ENCODE results near the gene DDX51.

Gene DDX51

GRCh38 chr12:132190012-132190755 lies 46.1 kb upstream of the DDX51 start:
- TF ChIP-seq NFIC (IDR thresholded peaks at IDR 0.05): no peak
- TF ChIP-seq ZBTB7A (IDR thresholded peaks at IDR 0.05; ENCODE audit: low read depth): 0 out of 2 replicates have a peak, but pooled peaks have one; percentile 59

GRCh38 chr12:132189378-132190011 lies 45.4 kb upstream of the DDX51 start:
- TF ChIP-seq CEBPB (IDR thresholded peaks at IDR 0.05) (no peak), EGR1 (IDR thresholded peaks at IDR 0.05) (no peak), RAD21 (IDR thresholded peaks at IDR 0.05; ENCODE audit: low read depth) (no peak), ZBTB7A (IDR thresholded peaks at IDR 0.05; ENCODE audit: low read depth) (no peak), TCF12 (IDR thresholded peaks at IDR 0.05; ENCODE audit: low read depth) (no peak), EP300 (IDR thresholded peaks at IDR 0.05; ENCODE audit: borderline replicate concordance) (no peak; the same call in 1 of the 2 replicates), YY1 (IDR thresholded peaks at IDR 0.05; ENCODE audit: low read depth) (no peak), USF1 (IDR thresholded peaks at IDR 0.05) (peak; percentile 8; the same call in 1 of the 2 replicates), FOXM1 (IDR thresholded peaks at IDR 0.05; ENCODE audit: borderline replicate concordance, low read depth) (no peak), CREB1 (IDR thresholded peaks at IDR 0.05; ENCODE audit: low read depth) (0 out of 2 replicates have a peak, but pooled peaks have one; percentile 25), MAX (IDR thresholded peaks at IDR 0.05) (peak; percentile 92), TAF1 (IDR thresholded peaks at IDR 0.05; ENCODE audit: low read depth) (no peak), TEAD4 (IDR thresholded peaks at IDR 0.05) (no peak)

- no peak for TF ChIP-seq RAD21 (IDR thresholded peaks at IDR 0.05; ENCODE audit: low read depth)
- no peak for TF ChIP-seq TCF12 (IDR thresholded peaks at IDR 0.05; ENCODE audit: low read depth)
- no peak for TF ChIP-seq MAX (IDR thresholded peaks at IDR 0.05)
- no peak for TF ChIP-seq USF1 (IDR thresholded peaks at IDR 0.05)
- TF ChIP-seq ZBTB7A (IDR thresholded peaks at IDR 0.05; ENCODE audit: low read depth): no peak
- no peak for TF ChIP-seq EP300 (IDR thresholded peaks at IDR 0.05; ENCODE audit: borderline replicate concordance)
- TF ChIP-seq TAF1 (IDR thresholded peaks at IDR 0.05; ENCODE audit: low read depth): no peak
- TF ChIP-seq REST (IDR thresholded peaks at IDR 0.05; ENCODE audit: low read depth): no peak
- TF ChIP-seq EGR1 (IDR thresholded peaks at IDR 0.05): no peak
- no peak for TF ChIP-seq NFIC (IDR thresholded peaks at IDR 0.05)
Observed at GRCh38 chr12:132188916-132189325, 44.8 kb upstream of the DDX51 start.

- TF ChIP-seq MAX (IDR thresholded peaks at IDR 0.05) (no peak), ZBTB7A (IDR thresholded peaks at IDR 0.05; ENCODE audit: low read depth) (no peak), FOXM1 (IDR thresholded peaks at IDR 0.05; ENCODE audit: borderline replicate concordance, low read depth) (no peak), TAF1 (IDR thresholded peaks at IDR 0.05; ENCODE audit: low read depth) (no peak), TEAD4 (IDR thresholded peaks at IDR 0.05) (no peak), EGR1 (IDR thresholded peaks at IDR 0.05) (no peak), TCF12 (IDR thresholded peaks at IDR 0.05; ENCODE audit: low read depth) (no peak), RAD21 (IDR thresholded peaks at IDR 0.05; ENCODE audit: low read depth) (no peak), REST (IDR thresholded peaks at IDR 0.05; ENCODE audit: low read depth) (no peak), CREB1 (IDR thresholded peaks at IDR 0.05; ENCODE audit: low read depth) (no peak), NFIC (IDR thresholded peaks at IDR 0.05) (no peak), CEBPB (IDR thresholded peaks at IDR 0.05) (no peak), YY1 (IDR thresholded peaks at IDR 0.05; ENCODE audit: low read depth) (no peak), EP300 (IDR thresholded peaks at IDR 0.05; ENCODE audit: borderline replicate concordance) (no peak), USF1 (IDR thresholded peaks at IDR 0.05) (no peak)
Observed at GRCh38 chr12:132188451-132188901, 44.4 kb upstream of the DDX51 start.
